Central memory CD4-positive, alpha-beta T cell (primary cell): ENCODE results near the gene MGMT.

ENCODE experiments used
- DNase-seq: peaks from one replicate; pipeline ENCODE4 v3.0.0; 2022

The MGMT gene

DNA sequence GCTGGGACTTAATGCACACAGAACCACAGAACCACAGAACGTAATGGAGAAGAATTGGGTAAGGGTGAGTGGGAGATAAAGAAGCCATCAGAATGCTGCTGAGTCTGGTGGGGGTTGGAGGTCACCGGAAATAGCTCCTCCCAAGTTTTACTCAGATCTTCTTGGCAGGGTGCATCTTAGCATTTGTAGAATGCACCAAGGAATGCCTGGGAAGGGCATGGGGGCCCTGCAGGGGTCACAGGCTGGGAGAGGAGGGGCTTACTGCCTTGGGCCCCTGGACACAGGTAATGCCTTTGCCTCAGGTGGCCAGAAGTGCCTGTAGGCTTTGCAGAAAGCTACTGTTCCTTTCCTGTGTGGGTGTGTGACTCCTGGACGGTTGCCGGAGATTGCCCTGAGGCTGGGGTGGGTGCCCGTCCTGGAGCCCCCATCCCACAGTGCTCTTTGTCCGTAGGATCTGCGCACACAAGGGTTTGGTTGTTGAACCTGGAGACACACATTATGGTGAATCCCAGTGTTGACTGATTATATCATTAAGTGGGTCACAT lies 55.1 kb downstream of the MGMT start:
- DNase-seq: no peak

DNA sequence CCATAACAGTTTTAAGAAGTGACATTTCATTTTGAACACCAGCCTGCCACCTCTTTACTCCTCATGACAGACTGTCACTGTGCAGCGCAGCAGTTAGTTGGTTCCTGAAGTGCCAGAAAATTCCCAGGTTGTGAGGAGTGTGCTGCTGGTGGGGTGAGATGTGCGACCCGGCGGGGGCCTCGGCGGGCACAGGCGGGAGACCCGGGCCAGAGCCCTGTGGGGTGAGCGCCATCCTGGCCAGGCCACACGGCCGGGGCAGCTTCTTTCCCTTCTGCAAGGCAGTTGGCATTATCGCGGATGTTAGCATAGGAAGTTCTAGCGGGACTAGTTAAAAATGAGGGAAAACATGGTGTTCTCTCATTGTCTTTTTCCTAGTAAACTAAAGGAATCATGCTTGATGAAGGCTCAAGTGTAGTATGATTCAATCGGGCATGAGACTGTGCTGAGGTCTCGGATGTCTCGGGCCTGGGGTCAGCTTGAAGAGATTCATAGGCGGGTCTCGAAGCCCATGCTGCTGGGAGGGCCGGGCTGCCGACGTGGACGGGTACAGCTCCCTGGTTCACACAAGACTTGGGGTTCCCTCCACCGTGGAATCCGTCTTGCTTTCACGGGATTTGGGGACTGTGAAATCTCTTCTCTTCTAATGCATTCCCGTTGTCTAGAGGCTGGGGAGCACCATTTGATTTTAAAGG lies 56.1 kb downstream of the MGMT start:
- no peak for DNase-seq

GRCh38 chr10:129523723-129524316 lies 56.8 kb downstream of the MGMT start:
- DNase-seq: no peak

DNA sequence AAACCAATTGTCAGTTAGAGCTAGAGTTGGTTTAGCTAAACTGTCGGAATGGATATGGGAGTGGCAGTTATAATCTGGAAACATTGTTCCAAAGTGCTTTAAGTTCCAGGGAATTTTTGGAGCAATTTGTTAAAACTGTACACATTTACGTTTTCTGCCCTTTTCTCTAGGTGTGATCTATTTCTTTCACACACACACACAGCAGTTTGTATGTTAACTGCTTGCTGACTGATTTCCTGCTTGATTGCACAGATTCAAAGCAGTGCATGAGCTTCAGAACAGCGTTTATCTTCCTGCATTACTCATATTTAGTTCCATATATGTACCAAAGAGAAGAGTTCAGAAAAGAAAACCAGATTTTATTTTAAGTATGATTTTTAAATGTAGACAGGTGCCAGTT lies 57.9 kb downstream of the MGMT start:
- DNase-seq: no peak

GRCh38 chr10:129525401-129525801 lies 58.4 kb downstream of the MGMT start:
- DNase-seq: no peak

DNA sequence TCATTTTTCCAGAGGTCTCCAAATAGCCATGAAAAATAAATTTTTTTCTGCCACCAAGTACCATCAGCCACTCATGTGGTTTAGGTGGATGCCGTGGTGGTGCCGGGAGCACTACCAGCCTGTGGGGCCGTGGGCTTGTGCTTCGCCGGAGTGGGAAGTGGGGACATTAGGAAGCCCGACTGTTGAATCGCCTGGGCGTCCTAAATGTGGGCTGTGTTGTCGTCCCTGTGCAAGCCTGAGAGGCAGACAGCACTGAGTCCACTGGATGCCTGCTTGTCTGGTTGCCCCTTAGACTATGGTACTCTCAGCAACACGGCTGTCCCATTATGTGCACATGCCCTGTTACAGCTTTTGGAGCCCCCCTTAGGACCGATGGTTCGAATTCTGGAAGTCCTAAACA lies 59.9 kb downstream of the MGMT start:
- no peak for DNase-seq

GRCh38 chr10:129528376-129528978 lies 61.4 kb downstream of the MGMT start:
- no peak for DNase-seq

- DNase-seq: no peak
Measured at GRCh38 chr10:129530581-129530980, 63.5 kb downstream of the MGMT start.

DNA sequence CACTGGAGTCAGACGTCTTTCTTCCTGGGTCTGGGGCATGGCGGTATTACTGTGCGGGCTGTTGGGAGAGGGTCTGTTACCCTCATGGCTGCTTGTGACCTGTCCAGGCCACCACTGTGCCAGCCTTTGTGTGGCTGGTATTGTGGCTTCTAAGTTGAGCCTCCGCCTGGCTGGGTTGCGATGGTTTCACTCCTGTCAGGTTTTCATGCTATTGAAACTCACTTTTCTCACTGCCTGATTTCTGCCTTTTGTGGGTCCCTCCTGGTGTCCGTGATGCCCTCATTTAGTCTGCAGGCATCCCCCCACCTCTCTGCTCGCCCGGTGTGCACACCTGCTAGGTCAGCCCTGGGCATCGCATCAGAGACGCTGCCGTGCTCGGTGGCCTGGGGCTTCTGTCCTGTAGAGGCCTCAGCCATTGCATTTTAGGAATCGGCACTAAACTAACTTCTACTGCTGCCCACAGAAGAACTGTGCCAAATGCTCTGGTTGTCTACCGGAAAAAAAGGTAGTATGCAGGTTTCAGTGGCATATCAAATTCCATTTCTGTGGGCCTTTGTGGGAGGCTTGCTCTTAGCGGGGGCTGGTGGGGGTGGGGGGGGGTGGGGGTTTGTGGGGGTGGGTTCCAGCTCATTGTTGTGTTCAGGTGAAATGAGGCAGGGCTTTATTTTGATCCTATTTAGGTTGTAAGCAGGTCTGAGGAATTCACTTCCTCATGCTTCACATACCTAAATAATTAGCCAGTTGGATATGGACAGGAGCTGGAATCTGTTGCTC lies 64.3 kb downstream of the MGMT start:
- DNase-seq: no peak

DNA sequence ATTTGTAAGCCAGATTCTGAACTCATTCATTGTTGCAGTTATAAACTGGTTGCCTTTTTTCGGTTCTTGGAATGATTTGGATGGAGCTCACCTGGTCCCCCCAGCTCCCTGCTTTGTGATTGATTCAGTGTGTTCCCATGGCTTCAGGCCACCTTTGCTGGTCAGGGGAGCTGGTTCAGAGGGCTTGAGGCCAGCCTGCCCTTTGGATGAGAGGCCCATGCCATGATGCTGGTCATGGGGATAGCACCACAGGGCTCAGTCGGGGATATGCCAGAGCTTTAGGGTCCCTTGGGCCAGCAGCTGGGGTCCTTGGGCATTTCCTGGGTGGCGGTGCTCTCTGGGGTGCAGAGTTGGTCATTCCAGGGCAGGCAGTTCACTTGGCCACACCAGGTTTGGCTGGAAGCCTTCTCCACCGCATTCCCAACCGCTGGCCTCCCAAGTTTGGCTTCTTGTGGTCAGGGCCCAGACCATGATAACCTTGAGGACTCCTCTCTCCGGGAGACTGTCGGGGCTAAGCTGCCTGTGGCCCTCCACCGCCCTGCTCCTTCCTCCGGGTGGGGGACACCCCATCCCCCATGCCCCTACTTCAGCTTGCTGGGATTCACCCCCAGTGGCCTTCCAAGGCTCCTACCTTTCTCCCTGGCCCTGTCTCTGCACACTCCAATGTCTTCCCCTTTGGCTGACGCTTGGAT lies 65.1 kb downstream of the MGMT start:
- no peak for DNase-seq

DNA sequence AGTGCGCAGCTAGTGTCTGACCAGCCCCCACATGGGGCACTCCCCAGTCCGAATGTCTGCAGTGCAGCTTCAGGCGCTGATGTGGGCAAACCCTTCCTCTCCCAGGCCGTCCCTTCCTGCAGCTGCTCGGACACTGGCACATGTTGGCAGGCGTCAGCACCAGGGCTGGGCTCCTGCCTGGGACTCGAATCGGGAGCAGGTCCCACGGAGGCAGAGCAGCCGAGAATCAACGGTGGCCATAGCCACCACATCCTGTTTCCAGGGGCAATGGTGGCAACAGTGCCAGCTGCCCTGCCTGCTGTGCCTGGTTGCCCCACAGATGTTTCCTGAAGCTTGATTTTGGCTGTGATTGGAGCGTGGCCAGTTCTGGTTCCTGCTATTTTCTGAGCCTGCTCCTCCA lies 65.8 kb downstream of the MGMT start:
- no peak for DNase-seq

DNA sequence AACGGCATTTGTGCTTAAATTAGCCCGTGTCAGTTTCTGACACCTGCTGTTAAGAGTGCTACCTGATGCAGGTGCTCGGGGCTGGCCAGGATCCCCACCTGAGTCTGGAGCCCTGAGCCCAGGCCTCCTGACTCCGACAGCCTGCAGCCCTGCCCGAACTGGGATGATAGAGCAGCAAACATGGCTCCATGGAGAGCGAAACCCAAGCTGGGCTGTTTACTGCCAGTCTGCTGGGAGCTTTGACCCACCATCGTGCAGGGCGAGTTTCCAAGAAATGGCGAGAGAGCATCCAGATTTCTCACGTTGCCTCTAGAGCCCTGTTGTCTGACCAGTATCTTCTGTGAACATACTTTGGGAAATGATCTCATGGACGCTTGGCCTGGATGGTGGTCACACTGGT lies 66.2 kb downstream of the MGMT start:
- DNase-seq: no peak

GRCh38 chr10:129534826-129535225 lies 67.8 kb downstream of the MGMT start:
- DNase-seq: no peak

DNA sequence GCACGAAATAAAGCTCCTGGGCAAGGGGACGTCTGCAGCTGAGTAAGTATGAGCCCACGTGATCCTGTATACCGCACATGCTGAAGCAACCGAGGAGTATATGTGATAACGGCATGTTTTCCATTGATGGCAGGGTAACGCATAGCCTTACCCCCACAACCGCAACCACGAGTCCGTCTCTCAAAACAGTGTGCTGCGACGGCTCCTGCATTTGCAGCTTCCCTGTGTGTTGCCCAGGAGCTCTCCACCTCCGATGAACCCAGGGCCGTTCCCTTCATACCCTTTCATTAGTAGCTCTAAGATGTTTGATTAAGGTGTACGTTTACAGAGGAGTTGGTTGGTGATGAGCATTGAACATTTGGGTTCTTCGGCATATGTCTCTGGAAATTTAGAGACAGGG lies 69.3 kb downstream of the MGMT start:
- DNase-seq: no peak

- DNase-seq: no peak
Measured at GRCh38 chr10:129537151-129537550, 70.1 kb downstream of the MGMT start.

- DNase-seq: no peak
Measured at GRCh38 chr10:129538236-129538635, 71.2 kb downstream of the MGMT start.

DNA sequence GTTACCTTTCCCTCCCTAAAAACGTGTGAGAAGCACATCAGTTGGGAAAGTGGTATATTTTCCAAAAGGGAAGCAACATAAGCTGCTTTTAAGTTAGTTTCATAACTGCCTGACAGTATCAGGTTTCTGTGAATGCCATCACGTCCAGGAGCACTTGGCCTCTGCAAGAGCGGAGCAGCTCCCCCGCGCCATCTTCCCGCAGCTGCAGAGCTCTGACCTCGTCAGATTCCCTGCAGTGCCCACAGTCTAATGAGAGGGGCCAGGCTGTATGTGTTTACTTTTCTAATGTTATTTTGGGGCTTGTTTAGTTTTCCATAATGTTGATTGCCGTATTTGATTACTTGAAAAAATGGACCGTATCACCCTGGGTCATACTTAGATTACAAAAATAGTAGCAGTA lies 74.2 kb downstream of the MGMT start:
- DNase-seq: no peak

GRCh38 chr10:129541748-129542487 lies 74.9 kb downstream of the MGMT start:
- no peak for DNase-seq

DNA sequence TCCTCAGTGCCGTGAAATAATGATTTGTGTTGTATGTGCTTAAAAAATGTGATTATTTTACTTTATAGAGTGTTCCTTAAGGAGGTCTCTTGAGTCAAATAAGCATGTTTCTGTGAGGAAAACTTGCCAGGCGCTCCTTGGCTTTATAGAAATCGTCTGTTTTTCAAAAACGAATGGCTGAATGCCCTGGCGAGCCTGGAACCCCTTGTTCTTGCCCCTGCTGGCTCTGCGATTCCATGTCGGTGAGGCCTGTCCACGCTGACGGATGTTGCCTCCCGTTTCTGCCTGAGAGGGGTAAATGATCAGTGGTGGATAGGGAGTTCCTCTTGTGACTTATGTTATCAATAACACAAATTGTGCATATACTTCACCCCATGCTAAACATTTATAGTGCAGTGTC lies 75.5 kb downstream of the MGMT start:
- DNase-seq: no peak

DNA sequence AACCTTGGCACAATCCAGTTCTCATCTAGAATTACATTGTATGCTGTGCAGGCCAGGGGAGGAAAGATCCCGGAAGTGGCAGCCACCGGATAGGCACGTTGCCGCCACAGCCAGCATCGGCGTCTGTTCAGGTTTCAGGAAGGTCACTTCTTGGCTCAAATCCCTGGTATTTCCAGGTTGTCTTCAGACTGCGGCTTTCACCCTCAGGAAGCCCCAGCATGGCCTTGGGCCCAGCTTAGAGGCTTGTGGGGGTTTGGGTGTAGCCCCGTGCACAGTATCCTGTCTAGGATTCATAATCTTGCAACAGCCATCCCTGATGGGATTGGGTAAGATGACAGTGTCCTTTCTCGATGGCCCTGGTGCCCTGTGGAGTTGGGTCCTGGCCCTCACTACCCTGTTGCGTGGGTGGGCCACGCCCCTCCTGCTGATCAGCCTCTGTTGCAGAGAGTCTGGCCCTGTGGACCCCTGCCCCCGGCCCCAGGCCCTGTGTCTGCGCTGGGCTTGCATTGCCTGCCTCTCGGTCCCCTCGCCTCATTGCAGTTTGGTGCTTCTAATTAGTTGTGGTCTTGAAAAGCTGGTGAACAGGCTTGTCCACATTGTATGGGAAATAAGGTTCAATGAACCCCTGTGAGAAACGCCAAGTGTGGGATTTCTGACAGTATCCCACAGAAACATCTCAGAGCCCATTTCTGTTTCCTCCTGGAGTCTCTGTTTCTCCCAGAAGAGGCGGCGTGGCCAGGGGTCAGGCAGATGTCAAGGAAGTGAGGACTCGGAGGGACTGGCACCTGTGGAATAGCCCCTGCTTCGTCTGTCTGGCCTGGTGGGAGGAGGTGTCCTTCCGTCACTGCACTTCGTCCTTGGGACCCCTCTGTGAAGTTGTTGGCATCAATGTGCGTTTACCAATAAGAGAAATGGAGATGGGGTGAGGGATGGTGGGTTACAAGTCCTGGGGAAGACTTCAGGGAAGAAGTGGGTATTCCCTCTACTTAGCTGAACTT lies 77.5 kb downstream of the MGMT start:
- no peak for DNase-seq

- no peak for DNase-seq
Measured at GRCh38 chr10:129545261-129545660, 78.2 kb downstream of the MGMT start.
